Hematopoietic multipotent progenitor cell treated with erythropoietin and hydrocortisone succinate and interleukin-3 and kit ligand, for 8 days (in vitro differentiated cells): ENCODE data around the gene ASAP2.
A peak's percentile ranks its signal among the peaks of the same experiment; 100 is the strongest.

Source experiments
- DNase-seq: peaks from one replicate; pipeline ENCODE4 v3.0.0-alpha.2; 2015

Gene ASAP2

DNA sequence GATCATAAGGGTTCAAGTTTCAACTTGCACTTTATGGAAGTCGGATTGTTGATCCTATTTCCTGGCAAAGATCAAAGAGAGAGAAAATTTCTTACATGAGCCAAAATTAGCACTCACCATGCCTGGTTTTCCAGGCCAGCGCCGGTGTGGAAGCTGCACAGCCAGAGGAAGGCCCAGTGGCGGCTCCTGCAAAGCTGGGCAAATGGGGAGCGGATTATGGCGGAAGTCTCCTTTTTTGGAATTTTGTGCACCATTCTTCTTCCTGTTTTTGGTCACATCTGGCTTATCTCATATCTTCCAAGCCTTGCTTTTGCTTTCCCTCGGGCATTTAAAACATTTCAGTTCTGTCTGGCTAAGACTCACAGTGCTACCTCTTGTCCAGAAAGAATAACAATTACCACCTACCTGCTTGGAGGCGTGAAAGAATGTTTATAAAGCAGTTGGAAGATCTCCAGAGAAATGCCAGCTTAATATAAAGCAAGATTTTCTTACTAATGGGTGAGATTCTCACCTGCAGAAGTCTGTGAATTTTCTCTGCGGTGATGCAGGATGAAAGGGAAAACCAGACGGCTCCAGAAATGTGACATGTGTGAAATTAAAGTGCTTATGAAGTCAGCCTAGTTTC, 94.3 kb downstream of the ASAP2 start:
- DNase-seq, result no peak

DNA sequence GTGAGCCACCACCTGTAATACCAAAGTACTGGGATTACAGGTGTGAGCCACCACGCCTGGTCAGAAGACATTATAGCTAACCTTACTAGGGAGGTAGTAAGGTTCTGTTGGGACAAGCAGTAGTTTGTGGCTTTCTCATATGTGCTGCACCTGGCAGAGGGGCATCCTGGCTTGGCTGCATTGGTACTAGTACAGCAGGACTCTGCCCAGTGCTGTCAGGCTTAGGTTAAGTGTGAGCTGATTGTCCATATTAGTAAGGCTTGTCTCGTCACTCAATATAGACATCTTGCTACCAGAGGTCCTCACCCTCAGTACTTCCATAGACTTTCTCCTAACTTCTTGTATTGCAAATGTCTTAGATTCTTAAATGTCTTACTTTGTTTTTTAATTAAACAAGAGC, 96.1 kb downstream of the ASAP2 start:
- DNase-seq, result no peak

DNA sequence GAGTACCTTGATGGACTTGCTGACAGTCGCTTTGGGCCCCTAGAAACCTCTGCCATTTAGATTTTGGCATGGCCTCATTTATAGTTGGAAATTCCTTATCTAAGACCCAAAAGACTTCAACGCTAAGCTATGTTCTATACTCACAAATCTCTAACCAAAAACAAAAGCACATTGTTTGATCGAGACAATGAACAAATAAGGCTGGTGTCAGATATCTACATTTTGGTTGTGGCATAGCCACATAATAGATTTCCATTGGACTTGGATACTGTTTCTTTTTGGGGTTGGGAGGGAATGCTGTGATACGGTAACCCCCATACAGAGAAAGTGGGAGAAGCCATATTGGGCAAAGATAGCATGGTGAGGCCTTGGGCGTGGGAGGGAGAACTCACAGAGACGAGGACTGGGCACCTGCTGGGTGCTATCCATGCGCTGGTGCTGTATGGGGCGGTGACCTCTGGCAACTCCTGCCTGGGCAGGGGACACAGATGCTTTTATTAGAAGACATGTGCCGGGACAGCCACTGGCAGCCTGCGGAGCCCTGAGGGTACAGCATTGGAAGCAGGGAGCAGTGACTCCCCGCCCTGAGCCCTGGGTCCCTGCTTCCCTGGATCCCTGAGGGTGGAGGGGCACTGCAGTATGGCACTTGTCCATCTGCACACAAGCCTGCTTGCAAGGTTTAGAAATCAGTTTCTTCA, 97.1 kb downstream of the ASAP2 start:
- DNase-seq, result no peak

DNA sequence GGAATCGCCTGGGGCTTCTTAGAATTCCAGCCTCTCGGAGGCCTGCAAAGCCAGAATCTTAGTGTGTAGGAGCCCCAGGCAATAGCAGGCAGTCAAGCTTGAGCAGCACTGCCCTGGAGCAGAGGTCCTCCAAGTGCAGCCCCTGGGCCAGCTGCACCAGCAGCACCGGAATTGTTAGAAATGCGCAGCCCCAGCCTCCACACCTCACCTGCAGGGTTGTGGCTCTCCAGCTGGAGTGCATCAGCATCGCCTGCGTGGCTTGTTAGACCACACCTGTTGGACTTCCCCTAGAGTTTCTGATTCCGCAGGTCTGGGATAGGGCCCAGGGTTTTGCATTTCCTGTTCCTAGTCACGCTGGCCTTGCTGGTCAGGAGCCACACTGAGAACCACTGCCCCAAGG, 100.3 kb downstream of the ASAP2 start:
- DNase-seq, result no peak

DNA sequence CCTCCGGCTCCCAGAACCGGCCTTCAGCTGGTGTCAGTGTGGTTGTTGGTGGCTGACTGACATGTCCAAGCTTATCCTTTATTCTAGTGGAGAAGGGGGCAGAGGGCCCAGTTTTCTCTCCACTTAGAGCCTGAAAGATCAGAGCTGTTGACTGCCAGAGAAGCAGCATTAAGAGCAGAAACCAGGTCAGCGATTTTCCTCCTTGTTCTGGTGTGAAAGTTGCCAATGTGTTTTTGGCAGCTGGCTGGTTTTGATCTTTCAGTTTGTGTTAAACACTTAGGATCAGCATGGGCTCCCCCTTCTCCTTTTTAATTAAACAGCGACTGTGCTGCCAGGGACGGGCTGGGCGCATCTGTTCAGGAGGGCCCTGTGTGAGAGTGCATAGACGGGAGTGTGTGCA, 100.9 kb downstream of the ASAP2 start:
- no peak for DNase-seq

DNA sequence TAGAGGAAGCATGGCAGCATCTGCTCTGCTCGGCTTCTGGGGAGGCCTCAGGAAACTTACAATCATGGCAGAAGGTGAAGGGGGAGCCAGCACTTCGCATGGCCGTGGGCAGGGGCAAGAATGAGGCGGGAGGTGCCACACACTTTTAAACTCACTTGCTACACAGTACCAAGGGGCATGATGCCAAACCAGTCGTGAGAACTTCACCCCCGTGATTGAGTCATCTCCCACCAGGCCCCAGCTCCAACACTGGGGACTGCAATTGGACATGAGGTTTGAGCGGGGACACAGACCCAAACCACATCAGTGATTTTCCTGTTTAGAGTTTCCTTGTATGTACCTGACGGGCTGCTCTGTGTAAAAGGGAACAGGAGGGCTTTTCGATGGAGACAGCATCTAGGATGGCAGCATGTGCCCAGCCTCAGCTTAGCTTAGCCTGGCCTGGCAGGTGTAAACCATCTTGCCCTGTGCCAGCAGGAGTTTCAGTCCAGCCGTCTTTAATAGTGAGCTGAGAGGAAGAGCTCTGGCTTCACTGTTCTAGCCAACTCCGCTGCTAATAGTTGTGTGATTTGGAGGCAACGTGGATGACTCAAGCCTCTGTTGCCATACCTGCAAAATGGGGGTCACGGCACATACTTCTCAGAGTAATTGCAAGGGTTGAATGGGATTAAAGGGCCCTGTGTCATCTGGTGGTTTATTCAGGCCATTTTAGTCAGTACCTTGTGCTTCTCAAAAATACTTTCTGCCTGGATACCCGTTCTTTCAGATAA, 101.8 kb downstream of the ASAP2 start:
- no peak for DNase-seq

DNA sequence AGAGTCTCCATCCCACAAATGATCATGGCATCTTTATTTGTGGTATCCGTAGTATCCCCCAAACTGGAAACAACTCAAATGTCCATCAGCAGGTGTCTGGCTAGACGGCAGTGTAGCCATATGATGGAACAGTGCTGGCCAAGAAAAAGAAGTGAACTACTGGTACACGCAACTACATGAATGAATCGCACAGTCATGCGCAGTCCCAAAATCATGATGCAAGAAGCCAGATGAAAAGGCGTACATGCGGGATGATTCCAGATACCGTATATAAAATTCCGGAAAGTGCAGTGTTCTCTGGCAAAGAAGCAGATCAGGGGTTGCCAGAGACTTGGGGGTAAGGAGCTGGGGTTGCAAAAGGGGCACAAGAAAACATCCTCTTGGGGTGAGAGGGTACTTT, 102.5 kb downstream of the ASAP2 start:
- DNase-seq, result no peak

DNA sequence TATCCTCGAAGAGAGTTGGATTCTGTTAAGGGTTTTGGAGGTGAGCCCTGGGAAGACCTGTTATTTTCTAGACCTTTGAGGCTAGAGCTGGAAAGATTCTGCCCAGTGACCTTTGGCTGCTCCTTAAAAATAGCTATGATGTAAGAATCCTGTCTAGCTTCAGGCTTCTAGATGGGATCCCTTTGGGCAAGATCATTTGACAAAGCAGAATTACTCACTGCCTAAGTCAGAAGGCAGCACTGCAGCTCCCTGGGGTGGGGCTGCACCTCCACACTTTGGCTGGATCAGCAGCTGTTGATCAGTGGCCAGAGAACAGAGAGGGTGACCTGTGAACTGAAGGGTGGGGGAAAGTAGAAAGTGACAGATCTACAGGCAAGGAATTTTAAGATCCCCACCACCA, 103.8 kb downstream of the ASAP2 start:
- DNase-seq, result no peak

DNA sequence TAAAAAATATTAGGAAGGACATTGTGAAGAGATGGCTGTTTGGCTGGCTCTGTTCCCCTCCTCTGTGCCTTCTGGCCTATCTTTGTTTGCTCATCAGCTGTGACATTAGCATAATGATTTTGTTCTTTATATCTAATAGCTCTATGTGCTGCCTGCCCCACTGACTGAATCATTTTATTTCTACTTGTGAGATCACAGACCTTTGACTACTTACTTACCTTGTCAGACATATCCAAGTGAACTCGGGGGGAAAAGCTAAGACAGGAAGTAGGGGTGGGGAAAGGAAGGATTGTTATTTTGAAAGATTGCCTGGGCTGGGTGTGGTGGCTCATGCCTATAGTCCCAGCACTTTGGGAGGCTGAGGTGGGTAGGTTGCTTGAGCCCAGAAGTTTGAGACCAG, 104.2 kb downstream of the ASAP2 start:
- no peak for DNase-seq

DNA sequence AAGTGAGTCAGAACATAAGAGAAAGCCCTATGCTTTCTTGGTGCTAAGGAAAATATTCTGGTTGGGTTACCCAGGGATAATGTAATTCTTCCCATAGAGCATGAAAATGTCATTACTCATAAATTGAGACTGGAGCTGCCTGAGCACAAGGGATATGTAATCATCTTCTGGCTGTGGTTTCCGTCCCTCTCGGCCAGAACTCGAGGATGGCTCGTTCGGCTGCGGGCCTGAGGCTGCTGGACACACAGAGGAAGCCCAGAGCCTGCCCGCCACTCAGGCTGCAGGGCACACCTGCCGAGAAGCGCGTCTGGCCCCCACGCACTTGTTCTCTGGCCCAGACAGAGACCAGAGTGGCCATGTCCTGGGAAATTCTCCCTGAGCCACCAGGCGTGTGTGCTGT, 104.9 kb downstream of the ASAP2 start:
- DNase-seq, result no peak

DNA sequence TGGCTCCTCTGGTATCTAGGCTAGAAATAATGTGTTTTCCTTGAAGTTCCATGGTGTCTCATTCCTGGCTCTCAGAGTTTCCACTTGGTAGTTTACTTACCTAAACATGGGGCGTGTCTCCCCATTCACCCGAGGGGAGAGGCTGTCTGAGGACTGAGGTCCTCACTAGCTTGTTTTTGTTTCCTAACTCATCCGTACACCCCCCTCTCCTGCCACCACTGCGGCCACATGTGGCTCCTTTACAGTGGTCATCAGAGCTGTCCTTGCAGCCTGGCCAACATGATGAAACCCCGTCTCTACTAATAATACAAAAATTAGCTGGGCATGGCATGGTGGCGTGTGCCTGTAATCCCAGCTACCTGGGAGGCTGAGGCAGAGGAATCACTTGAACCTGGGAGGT, 106.0 kb downstream of the ASAP2 start:
- no peak for DNase-seq

DNA sequence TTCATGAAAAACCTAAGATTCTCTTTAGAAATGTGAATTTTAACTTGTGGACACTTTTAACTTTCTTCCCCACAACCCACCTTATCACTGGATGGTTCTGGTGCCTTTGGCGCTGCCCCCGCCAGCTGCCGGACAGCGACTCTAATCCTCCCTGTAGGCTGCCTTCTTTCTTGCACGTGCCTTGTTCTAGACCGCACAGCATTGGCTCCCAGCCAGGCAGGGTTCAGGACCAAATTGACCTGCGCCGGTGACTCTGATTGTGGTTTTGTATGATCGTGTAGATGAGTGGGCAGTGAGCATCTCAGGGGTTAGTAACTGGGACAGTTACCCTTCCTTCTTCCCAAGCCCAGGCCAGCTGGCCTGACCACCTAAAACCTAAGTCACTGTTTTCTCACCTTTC, 106.8 kb downstream of the ASAP2 start:
- DNase-seq, result no peak

DNA sequence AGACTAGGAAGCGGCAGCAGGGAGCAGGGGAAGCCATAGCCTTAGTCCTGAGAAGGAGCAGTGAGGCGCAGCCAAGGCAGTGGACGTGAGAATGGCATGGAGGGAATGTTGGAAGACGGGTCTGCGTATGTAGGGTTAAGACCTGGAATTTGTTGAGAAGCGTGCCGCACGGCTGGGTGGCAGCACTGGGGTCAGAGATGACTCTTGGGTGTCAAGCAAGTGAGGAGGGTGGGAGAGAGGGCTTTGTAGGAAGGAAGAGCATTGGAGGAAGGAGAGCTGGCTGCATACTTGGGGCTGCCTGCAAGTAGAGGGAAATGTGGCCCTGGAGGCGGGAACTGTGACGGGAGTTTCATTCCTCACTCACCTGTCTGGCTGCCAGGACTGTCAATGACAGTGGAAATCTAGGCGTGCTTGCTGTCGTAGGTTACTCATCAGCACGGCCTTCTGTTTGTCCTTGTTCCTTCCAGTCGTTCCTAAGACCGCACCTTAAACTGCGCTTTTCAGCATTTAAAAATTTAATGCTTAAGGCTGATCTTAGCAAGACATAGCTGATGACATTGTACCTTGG, 108.8 kb downstream of the ASAP2 start:
- no peak for DNase-seq

DNA sequence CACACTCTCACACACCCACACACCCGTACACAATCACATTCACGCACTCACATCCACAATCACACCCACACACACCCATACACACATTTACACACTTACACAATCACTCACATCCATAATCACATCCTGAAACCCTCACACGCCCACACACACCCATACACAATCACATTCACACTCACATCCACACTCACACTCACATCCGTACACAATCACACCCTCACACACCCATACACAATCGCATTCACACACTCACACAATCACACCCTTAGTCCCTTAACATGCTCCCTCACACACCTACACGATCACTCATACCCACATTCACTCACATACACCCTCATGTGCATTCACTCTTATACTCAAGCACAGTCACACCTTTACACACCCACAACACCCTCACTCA, 110.9 kb downstream of the ASAP2 start:
- no peak for DNase-seq

DNA sequence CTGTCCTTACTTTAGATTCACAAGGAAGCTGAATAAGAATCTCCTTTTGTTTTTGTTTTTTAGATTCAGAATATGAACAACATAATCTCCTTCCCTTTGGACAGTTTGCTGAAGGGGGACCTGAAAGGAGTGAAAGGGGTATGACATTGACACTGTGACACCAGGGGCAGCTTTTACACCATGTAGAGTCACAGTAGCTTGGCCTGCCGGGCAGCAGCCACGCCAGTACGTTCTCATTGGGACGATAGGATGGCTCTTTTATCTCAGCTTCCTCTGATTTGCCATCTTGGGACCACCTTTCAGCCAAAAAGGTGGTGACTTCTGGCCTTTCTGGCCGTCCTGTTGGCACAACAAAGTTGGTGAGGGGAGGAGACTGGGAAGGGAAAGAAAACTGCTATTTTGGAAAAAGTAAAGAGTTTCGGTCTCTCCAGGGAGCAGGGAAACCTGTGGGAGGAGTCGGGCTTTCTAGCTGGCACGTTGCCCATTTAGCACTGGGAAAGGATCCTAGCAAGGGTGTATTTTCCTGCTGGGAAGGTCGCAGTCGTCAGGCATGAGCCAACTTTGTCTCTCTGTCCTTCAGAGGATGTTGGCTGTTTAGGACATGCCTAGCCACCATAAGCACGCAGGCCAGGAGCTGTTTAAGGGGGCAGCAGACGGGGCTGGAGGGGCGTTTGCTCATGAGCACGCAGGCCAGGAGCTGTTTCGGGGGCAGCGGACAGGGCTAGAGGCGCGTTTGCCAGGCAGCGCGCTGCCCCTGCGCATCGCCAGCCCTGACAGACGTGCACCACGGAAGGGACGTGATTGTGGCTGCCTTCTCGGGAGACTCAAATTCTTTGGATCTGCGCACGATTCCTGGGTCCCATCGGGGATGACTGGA, 112.1 kb downstream of the ASAP2 start:
- DNase-seq, result no peak

DNA sequence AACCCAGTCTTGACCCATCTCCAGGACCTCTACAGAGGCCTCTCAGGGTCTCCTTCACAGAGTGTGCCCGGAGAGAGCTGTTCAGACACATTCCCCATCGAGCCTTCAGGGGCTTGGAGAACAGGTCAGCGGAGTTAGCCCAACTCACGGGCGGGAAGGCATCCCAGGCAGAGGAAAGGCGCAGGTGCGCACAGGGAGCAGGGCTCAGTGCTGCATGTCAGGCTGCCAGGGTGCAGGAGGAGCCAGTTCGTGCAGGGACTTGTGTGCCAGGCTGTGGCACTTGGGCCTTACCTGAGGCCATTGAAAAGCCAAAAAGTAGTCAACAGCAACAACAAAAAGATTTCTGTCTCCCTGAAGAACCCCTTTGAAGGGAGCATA, 112.7 kb downstream of the ASAP2 start:
- no peak for DNase-seq

DNA sequence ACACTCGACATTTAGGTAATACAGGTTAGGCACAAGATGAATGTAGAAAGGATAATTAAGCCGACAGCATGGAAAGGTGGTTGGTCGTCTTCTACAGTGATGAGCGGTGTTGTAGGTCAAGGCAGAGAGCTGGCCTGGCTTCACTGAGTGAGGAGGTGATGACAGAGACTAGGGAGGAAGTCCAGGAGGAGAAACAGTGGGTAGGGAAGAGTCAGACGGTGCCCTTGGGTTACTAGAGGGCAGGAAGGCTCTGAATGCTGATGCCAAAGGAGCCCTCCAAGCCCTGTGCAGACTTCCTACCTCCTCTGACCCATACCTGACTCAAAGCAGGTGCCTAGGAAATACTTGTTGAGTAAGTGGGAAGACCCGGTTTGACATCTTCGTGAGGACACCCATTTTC, 116.0 kb downstream of the ASAP2 start:
- no peak for DNase-seq

DNA sequence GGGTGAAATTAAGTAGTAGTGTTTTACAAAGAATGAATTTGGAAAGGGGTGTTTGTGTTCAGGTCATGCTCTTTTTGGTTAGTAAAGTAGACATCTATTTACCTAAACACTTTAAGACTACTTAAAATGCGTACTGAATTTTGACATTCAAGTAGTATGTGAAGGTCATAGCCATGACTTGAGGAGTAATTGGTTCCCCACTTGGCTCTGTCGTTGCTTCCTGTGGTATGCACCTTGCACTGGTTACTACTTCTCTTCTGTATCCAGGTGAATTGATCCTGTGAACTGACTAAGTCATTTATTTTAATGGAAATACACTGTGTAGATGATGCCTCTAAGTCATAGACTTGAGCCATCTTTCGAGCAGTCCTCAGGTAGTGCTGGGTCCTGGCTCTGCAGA, 118.8 kb downstream of the ASAP2 start:
- DNase-seq, result no peak

DNA sequence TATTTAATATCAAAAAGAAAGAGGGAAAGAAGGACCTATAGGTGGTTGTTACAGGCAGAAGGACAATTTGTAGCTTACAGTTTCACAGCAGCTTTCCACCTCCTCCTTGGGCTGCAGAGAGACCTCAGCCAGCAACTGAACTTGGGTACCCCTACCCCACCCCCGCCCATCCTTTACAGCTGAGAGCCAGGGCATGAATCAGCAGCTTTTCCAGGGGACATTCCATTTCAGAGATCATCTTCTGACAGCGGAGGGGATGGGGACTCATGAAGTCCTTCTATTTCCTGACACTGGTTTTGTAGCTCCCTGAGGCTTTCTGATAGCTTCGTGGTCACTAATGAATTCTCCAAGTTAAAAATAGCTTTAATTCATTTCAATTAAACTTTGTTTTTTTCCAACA, 120.4 kb downstream of the ASAP2 start:
- DNase-seq, result no peak

DNA sequence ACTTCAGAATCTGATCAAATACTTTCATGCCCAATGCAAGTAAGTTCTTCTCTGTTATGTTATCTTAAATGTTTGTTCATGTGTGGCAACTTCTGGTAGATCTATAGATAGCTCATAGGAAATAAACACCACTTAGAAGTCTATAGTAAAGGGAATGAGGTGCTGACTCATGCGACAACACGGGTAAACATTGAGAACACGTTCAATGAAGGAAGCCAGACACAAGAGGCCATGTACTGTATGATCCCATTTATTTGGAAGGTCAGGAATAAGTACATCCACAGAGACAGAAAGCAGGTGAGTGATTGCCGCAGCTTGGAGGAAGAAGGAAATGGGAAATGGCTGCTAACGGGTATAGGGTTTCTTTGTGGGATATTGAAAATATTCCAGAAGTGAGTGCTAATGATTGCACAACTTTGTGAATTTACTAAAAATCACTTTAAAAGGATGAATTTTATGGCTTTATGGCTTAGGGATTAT, 121.3 kb downstream of the ASAP2 start:
- peak; percentile 4 for DNase-seq

DNA sequence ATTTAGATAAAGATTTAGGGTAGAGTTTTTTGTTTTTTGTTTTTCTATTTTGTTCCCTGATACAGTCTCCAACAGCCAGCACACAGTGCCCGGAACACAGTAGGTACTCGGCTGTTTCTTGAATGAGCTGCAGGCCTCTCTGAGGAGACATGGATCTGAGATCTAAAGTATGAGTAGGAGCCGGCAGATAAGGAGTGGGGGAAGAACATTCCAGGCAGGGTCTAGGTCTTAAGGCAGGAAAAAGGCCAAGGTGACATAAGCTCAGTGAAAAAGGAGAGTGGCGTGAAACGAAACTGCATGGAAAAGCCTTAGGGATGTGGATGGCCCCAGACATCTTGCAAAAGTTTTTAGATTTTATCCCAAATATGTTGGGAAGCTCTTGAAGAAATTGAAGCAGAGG, 122.3 kb downstream of the ASAP2 start:
- DNase-seq, result no peak

DNA sequence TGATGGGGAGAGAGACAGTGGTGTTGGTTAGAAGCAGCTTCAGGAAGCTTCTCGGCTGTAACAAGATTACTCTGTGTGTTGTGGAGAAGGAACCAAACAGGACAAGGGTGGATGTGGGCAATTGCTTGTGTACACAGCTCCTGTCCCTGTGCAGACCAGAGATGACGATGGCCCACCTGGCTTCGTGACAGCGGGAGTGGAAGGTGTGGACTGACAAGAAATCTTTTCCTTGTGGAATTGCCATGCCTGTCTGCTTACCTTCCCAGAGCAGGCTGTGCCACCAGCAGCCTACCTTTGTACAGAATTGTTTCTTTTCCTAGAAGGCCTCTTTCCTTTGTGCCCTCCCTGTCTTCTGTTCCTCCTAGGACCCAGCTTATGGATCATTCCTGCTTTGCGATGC, 122.9 kb downstream of the ASAP2 start:
- DNase-seq, result no peak
